GM19324 (cell line): ENCODE results near the gene COL7A1.

Source experiments
- ATAC-seq: cut with Tn5 transposase; IDR thresholded peaks from one replicate; pipeline ENCODE4 v1.9.1; 2021; ENCODE audit warnings: mild to moderate bottlenecking, moderate library complexity; ENCODE audit not compliant: unreplicated experiment, low FRiP score

COL7A1 gene

GRCh38 chr3:48619541-48620524 is 24.7 kb upstream of the COL7A1 start:
- no peak for ATAC-seq

GRCh38 chr3:48617559-48617958 is 22.4 kb upstream of the COL7A1 start:
- no peak for ATAC-seq

DNA sequence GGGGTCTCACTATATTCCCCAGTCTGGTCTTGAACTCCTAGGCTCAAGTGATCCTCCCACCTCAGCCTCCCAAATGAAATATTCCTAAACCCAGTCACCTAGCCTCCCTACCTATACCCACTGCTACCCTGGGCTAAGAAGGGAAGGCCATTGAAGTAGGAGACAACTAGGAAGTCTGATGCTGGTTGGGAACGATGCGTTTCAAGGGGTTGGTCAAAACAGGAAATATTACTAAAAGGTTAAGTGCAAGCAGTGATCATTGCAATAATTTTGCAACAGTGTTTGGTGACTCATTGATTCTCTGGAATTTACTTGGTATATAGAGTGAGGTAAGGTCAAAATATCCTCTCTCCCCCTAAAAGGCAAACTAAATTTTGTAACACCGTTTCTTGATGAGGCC is 18.9 kb upstream of the COL7A1 start:
- ATAC-seq = no peak

DNA sequence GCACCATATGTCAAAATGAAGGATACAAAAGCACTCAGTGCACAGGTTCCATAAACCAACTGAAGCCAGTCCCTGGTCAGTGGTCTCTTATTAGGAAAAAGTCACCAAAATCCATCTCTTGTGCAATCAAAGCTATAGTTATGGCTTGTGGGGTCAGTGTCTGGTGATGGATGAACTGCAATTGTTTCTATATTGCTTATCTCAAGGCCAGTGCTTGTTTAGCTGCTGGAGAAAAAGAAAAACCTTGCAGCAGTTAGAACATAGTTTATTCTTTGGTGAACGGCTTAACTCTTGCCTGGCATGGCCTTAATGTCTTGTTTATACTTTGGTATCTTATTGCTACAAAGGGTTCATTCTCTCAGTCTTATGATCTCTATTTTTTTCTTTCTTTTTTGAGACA is 17.2 kb upstream of the COL7A1 start:
- ATAC-seq = no peak

- ATAC-seq = peak; percentile 96
Measured at GRCh38 chr3:48609088-48610005, 14.2 kb upstream of the COL7A1 start, which contains the start of gene UQCRC1. Gene UQCRC1, minus strand, starts transcription at chr3:48609646. Its CDS starts 26 bp downstream, at chr3:48609620.

DNA sequence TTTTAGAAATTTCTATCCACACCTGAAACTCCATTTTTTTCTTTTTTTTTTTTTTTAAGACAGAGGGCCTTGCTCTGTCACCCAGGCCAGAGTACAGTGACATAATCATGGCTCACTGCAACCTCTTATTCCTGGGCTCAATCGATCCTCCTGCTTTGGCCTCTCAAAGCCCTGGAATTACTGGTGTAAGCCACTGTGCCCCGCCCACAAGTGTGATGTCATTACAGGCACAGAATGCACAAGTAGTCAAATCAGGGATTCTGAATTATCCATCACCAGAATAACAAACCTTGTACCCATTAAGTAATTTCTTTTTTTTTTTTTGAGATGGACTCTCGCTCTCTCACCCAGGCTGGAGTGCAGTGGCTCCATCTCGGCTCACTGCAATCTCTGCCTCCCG is 12.4 kb upstream of the COL7A1 start:
- ATAC-seq = no peak

GRCh38 chr3:48601622-48601994 is 6.5 kb upstream of the COL7A1 start:
- ATAC-seq = no peak

DNA sequence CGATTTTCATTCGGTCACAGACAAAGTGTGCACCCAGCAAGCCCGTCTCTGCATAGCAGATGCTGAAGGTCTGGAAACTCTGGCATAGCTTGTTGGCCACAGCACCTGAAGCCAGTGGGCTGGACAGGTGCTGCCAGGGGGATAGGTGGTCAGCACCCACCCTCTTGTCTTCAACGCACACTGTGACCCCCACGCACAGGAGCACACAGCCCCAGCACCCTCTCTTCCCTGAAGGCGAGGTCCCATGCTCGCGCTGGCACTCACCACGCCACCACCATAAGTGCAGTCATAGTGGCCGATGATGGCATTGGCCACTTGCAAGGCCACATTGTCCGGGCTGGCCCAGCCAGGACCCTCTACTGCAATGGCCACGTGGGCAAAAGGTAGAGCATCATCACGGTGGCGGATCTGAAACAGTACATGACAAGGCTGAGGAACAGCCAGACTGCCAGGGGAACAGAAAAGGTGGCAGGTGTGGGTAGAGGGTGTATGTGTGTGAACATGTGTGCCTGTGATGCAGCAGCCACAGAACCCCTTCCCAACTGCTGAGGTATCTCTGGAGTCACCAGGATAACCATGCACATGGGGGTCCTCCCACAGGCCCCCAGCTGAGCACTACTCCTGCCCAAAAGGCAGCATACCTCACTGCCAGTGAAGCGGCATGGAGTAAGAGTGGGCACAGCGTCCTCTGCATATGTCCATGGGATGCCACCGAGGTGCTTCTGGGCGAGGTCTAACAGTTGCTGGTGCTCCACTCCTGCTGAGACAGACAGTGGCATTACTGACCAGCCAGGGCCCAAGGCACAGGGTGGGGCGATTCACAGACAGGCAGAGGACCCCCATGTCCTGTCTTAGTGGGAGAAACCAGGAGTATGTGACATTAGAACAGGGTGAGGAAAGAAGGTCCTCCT is 5.8 kb upstream of the COL7A1 start:
- no peak for ATAC-seq

DNA sequence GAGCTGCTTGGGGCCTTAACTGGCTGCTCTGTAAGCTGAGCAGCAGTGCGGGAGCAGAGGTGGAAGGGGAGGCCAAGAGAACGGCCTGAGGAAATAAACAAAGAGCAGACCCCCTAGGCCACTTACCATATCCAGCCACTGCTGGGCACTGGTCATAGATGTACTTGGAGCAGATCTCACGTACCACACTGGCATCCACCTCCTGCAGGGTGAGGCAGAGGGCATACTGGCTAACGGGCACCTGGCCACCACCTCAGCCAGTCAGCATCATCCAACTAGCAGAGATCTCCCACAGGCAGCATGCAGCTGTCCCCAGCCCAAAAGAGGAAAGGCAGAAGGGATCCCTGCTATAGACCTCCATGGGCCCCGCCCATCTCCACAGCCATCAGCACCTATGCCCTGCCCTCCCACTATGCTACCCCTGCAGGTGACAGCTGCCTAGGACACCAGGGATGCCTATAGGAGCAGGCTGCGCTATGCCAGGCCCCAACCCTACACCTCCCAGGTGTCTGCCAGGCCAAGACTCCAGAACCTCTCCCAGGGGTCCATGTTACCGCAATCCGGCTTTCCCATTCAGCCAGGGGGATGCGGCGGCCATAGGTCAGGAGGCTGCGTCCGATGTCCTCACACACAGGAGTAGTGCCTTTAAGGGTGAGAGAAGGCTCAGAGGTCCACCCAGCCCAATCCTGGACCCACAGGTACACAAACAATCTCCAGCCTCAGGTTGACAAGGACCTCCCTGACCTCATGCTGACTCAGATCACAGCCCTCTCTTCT is 4.6 kb upstream of the COL7A1 start:
- no peak for ATAC-seq

DNA sequence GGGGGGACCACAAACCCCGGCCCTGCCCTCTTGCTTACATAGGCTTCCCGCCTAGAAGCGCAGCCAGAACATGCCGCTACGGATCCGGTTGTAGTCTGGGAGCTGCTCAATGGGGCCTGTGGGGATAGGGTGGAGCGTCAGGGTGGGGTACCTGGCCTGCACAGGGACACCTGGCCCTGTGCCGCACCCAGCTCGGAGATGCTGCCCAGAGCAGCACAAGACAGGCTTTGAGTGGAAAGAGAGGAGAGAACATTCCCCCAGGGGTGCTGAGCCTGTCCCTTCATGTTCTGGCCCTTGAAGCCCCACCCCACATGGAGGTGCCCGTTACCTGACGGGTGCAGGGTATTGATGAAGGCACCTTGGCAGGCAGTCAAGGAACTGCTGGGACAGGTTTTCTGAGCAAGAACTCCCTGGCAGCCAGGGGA is 4.0 kb upstream of the COL7A1 start:
- ATAC-seq = no peak

DNA sequence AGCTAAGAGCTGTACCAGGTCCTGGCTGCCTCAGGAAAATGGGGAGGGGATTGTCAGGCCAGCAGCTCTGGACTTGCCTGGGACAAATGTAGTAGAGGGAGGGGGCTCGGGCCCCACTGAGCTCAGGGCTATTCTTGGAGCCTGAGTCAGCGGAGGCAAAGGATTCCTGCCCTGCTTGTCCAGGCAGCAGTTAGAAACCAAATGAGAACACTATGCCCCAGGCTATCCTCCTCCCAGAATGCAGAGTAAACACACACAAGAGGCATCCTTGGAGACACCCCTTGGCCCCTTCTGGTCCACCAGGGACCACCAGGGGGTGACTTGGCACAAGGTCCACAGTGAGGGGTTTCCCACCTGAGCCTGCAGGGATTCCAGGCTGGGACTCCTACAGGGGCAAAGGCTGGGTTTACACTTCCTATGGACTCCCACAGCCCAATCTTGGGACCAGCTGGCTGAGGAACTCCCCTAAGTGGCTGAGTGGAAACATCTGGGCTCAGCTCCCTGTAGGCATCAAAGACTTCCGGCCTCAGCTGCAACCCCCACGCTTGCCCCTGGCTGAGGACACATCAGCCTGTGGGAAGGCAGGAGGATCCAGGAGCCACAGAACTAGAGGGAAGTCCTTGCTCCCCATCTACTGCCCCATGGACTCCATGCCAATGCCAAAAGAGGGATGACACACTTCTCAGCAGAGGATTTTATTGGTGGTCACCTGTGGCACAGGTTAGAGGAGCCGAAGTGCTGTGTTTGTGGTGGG is 3.4 kb upstream of the COL7A1 start:
- no peak for ATAC-seq

- ATAC-seq = no peak
Measured at GRCh38 chr3:48597408-48597800, 2.3 kb upstream of the COL7A1 start.

DNA sequence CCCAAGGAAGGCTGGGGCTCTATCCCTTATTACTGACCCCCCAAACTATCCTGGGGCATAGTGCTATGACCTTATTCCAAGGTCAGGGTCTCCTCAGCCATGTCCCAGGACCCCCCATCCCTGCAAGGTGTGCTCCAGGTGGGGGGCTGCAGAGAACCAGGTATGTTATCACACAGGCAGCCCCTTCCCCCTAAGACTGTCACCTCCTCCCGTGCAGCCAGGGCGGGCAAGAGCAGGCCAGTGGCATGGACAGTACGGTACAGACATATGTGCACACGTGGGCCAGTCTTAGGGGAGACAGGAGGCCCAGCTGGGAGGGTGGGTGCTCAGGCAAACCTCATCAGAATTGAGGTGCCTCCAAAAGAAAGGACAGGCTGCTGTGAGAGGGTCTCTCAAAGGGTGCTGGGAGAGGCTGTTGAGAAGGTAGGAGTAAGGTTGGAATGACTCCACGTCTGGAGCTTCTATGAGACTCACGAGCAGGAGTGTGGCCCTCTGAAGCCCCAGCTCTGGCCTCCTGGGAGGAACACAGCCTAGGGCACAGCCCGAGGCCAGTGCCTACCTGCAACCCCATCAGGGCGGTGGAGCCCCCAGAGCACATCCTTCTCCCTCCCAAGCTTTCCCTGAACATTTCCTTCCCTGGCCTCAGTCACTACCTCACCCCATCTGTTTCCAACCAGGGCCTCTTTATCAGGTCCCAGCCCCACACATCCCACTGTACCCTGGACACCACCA is 1.7 kb upstream of the COL7A1 start:
- ATAC-seq = no peak

DNA sequence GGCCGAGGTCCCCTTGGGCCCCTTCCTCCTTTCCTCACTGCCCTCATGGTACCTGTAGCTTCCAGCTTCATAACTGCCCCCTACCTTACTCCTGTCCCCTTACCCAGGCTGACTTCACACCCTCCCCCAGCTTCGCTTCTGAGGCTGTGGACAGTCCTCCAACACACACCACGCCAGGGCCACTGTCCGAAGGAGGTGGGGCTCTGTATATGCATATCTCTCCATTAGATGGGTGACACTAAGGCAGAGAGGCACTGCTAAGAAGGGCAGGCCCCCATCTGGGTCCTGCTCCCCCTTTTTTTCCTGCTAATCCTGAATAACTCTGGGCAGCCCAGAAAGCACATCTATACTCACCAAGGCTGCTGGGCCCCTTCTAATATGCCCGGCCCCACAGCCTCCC is 1.0 kb upstream of the COL7A1 start:
- no peak for ATAC-seq

DNA sequence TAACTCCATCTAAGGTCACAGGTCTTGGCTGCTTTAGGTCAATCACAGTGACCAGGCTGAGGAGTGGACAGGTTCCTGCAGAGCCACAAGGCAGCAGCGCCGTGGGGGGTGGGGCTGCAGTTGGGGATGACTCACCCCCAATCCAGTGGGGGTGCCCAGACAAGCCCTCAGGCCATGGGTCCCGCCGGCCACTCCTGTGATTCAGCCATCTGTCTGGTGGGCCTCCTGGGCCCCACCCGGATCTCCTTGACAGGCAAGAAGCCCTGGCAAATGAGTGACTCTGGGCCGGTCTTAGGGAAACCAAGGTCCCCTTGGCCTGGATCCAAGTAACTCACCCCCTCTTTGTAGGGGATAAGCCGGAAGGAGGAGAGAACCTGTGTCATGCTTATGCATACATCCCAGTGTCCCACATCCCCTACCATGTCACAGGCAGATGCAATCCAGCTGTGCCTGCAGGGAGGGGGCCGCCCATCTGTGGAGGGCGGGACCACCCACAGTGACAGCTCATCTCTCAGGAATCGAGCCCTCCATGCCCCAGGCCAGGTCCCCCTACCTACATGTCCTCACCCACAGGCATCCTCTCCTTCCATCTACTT is 495 bp upstream of the COL7A1 start:
- ATAC-seq = no peak

GRCh38 chr3:48594417-48595049 is 596 bp downstream of the COL7A1 start:
- no peak for ATAC-seq

- ATAC-seq = no peak
Measured at GRCh38 chr3:48593337-48593736, 1.8 kb downstream of the COL7A1 start.
